Neuronal stem cell (in vitro differentiated cells): Measurements from ENCODE around the gene HSD17B14.
A peak's percentile ranks its signal among the peaks of the same experiment; 100 is the strongest.
"Not testable (repeated sequence)": the region's sequence is repeated elsewhere in the genome, so short reads cannot be mapped to it uniquely, and the experiment has no call there.

Source experiments
- DNase-seq: peaks from one replicate; pipeline ENCODE4 v3.0.0-alpha.2; 2013; ENCODE audit warnings: low spot score
- H2AFZ ChIP-seq: one replicate; pipeline ENCODE4 v1.6.1; 2013; ENCODE audit warnings: mild to moderate bottlenecking, low read length, inconsistent platforms
- H2AK5ac ChIP-seq: 2 replicates; pipeline ENCODE4 v1.6.1; 2013; ENCODE audit warnings: low read depth, mild to moderate bottlenecking, inconsistent platforms, low read length, moderate library complexity, mixed read lengths
- H2BK120ac ChIP-seq: 2 replicates; pipeline ENCODE4 v1.6.1; 2013; ENCODE audit warnings: low read depth, mild to moderate bottlenecking, inconsistent platforms, low read length, moderate library complexity, mixed read lengths
- H2BK12ac ChIP-seq: one replicate; pipeline ENCODE4 v1.6.1; 2013; ENCODE audit warnings: low read length, inconsistent platforms
- H2BK15ac ChIP-seq: 2 replicates; pipeline ENCODE4 v1.6.1; 2013; ENCODE audit warnings: mild to moderate bottlenecking, low read length, inconsistent platforms, mixed read lengths
- H2BK5ac ChIP-seq: one replicate; pipeline ENCODE4 v1.6.1; 2013; ENCODE audit warnings: inconsistent platforms, mild to moderate bottlenecking, low read length, moderate library complexity
- H3K14ac ChIP-seq: one replicate; pipeline ENCODE4 v1.6.1; 2013; ENCODE audit warnings: low read length, inconsistent platforms
- H3K18ac ChIP-seq: 2 replicates; pipeline ENCODE4 v1.6.1; 2013; ENCODE audit warnings: low read length, inconsistent platforms
- H3K23ac ChIP-seq: 2 replicates; pipeline ENCODE4 v1.6.1; 2013; ENCODE audit warnings: low read depth, mild to moderate bottlenecking, mixed read lengths, low read length, inconsistent platforms; ENCODE audit not compliant: poor library complexity
- H3K27ac ChIP-seq: replicated peaks from 3 replicates; pipeline ENCODE4 v1.5.1; 2013; ENCODE audit warnings: low read length, inconsistent platforms
- H3K27me3 ChIP-seq, 3 experiments: 2 replicates each; pipeline ENCODE4 v1.6.1; 2013; ENCODE audit warnings: low read length in 3 of 3, mild to moderate bottlenecking in 2 of 3, inconsistent platforms in 1 of 3, low read depth in 1 of 3, mixed read lengths in 1 of 3, moderate library complexity in 1 of 3; ENCODE audit not compliant: control insufficient read depth in 3 of 3, insufficient read depth in 3 of 3
- H3K36me3 ChIP-seq, 2 donors: replicated peaks in 1 of 2; 2 replicates each; pipeline ENCODE4 v1.6.1; 2013; ENCODE audit warnings: low read length in 2 of 2; ENCODE audit not compliant: control insufficient read depth in 2 of 2, insufficient read depth in 2 of 2
- H3K4ac ChIP-seq: 2 replicates; pipeline ENCODE4 v1.6.1; 2013; ENCODE audit warnings: inconsistent platforms, mild to moderate bottlenecking, low read length, moderate library complexity
- H3K4me1 ChIP-seq, 2 donors: 1 replicate in 1 of 2; 2 replicates in 1 of 2; pipeline ENCODE4 v1.6.1; 2013; ENCODE audit warnings: low read length in 2 of 2, low read depth in 1 of 2; ENCODE audit not compliant: control insufficient read depth in 2 of 2, insufficient read depth in 1 of 2
- H3K4me2 ChIP-seq: one replicate; pipeline ENCODE4 v1.6.1; 2013; ENCODE audit warnings: mild to moderate bottlenecking, low read length, inconsistent platforms; ENCODE audit not compliant: insufficient read depth, poor library complexity, severe bottlenecking
- H3K4me3 ChIP-seq, 2 donors: 2 replicates each; pipeline ENCODE4 v1.5.1; 2013; ENCODE audit warnings: low read length in 2 of 2, mild to moderate bottlenecking in 2 of 2, inconsistent platforms in 1 of 2, moderate library complexity in 1 of 2
- H3K79me1 ChIP-seq: one replicate; pipeline ENCODE4 v1.6.1; 2013; ENCODE audit warnings: low read depth, mild to moderate bottlenecking, inconsistent platforms, low read length, moderate library complexity
- H3K9ac ChIP-seq: one replicate; pipeline ENCODE4 v1.6.1; 2013; ENCODE audit warnings: mild to moderate bottlenecking, low read depth, low read length, inconsistent platforms; ENCODE audit not compliant: poor library complexity
- H3K9me3 ChIP-seq, 2 donors: replicated peaks in 1 of 2; 2 replicates each; pipeline versions ENCODE3 to v1.6.1; 2013; ENCODE audit warnings: low read length in 2 of 2, mild to moderate bottlenecking in 2 of 2, inconsistent platforms in 1 of 2, low read depth in 1 of 2, mixed read lengths in 1 of 2, moderate library complexity in 1 of 2; ENCODE audit not compliant: control insufficient read depth in 2 of 2, insufficient read depth in 1 of 2
- H4K8ac ChIP-seq: one replicate; pipeline ENCODE4 v1.6.1; 2013; ENCODE audit warnings: low read depth, mild to moderate bottlenecking, inconsistent platforms, low read length, moderate library complexity
- H4K91ac ChIP-seq: one replicate; pipeline ENCODE4 v1.6.1; 2013; ENCODE audit warnings: low read length, low read depth, mild to moderate bottlenecking, inconsistent platforms; ENCODE audit not compliant: poor library complexity
- WGBS, 2 donors: extraction: QIAGEN DNeasy Blood & Tissue Kit; methylation state at CpG; one replicate each; pipeline ENCODE4 v1.1.7; 2013; ENCODE audit warnings: missing lambda C conversion rate in 2 of 2, mixed read lengths in 1 of 2; ENCODE audit not compliant: insufficient read length in 2 of 2, insufficient replicate concordance in 1 of 2; ENCODE audit errors: extremely low coverage in 2 of 2; 5-methylcytosine and 5-hydroxymethylcytosine counted together

HSD17B14 gene

DNA sequence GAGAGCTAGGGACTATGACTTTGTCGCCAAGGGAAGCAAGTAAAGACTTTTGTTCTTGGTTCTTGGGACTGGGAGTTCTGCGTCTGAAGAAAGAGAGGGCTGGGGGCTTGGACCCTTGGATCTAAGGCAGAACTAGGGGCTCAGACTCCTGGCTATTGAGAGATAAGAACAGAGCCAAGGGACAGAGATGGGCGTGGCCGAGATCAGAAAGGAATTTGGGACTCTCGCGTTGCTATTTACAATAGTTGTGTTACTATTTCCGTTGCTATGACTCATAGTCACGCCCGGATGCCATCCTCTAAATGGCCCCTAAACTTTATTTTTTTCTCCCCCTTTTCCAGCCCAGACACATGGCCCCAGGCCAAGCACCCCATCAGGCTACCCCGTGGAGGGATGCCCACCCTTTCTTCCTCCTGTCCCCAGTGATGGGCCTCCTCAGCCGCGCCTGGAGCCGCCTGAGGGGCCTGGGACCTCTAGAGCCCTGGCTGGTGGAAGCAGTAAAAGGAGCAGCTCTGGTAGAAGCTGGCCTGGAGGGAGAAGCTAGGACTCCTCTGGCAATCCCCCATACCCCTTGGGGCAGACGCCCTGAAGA is 36.7 kb upstream of the HSD17B14 start:
- H3K18ac ChIP-seq = peak overlapping the region; percentile 97
- H2AFZ ChIP-seq = peak overlapping the region; percentile 77
- no peak overlapping the region for H3K4ac ChIP-seq
- peak overlapping the region; percentile 12 for H2AK5ac ChIP-seq
- peak overlapping the region; percentile 84 for H3K4me2 ChIP-seq
- H2BK15ac ChIP-seq = peak overlapping the region; percentile 72
- H3K9ac ChIP-seq = peak overlapping the region; percentile 94
- peak overlapping the region; percentile 71 for H3K27ac ChIP-seq
- H3K27me3 ChIP-seq = no peaks in the 10 kb centered on the region
- WGBS, 2 donors = no CpG with 5 or more reads among the region's 14 CpGs
- H2BK5ac ChIP-seq = peak overlapping the region; percentile 91
- H3K36me3 ChIP-seq = peaks cover 22 to 36% of the 10 kb centered on the region in 2 donors
- H3K4me3 ChIP-seq = peak overlapping the region; percentile 77 to 90
- H3K79me1 ChIP-seq = peaks cover 12% of the 10 kb centered on the region
- peak overlapping the region; percentile 70 for H3K23ac ChIP-seq
- H2BK12ac ChIP-seq = no peak overlapping the region
- no peak overlapping the region for H2BK120ac ChIP-seq
- H3K9me3 ChIP-seq = no peaks in the 10 kb centered on the region
- no peak overlapping the region for H3K14ac ChIP-seq
- no peak overlapping the region for H4K91ac ChIP-seq
- peaks cover 24 to 46% of the 10 kb centered on the region in 2 donors for H3K4me1 ChIP-seq
- H4K8ac ChIP-seq = no peak overlapping the region
- DNase-seq = peak; percentile 84

DNA sequence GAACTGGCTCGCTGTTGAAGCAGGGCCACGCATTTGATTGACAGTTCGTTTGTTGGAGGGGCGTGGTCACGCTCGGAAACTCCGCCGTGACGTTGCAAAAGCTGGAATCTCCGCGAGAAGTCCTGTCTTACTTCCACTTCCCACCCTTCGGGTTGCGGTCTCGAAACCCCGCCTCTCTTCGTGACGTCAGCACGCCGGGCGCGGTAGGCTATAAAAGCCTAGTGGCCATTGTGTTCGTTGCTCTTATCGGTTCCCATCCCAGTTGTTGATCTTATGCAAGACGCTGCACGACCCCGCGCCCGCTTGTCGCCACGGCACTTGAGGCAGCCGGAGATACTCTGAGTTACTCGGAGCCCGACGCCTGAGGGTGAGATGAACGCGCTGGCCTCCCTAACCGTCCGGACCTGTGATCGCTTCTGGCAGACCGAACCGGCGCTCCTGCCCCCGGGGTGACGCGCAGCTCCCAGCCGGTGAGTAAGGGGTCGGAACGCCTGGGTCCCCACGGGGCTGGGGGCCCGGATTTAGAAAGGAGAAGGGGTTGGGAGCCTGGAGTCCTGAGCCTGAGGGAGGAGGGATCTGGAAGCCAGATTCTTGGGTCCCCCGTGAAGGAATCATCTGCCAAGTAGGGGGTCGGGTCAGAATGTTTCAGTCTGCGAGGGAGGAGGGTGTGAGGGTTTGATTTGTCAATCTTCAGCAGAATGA is 36.0 kb upstream of the HSD17B14 start, which contains the start of gene PPP1R15A:
Gene PPP1R15A, plus strand, starts transcription at position 240 of the 702 bp plus-strand sequence. CDS start 813 bp downstream, outside the sequence.
- DNase-seq = peak; percentile 98
- no peak within 1 kb of the TSS for H2BK12ac ChIP-seq
- H4K91ac ChIP-seq = no peak within 1 kb of the TSS
- peaks cover 31 to 53% of the 10 kb centered on the region in 2 donors for H3K4me1 ChIP-seq
- peak within 1 kb of the TSS; percentile 84 for H3K4me2 ChIP-seq
- peak within 1 kb of the TSS; percentile 72 for H2BK15ac ChIP-seq
- peak within 1 kb of the TSS; percentile 12 for H2AK5ac ChIP-seq
- no peaks in the 10 kb centered on the region for H3K27me3 ChIP-seq
- peak within 1 kb of the TSS; percentile 89 for H3K14ac ChIP-seq
- H3K36me3 ChIP-seq = peaks cover 21 to 36% of the 10 kb centered on the region in 2 donors
- H2BK5ac ChIP-seq = peak within 1 kb of the TSS; percentile 91
- H3K27ac ChIP-seq = peak within 1 kb of the TSS; percentile 71
- H3K79me1 ChIP-seq = peaks cover 15% of the 10 kb centered on the region
- peak within 1 kb of the TSS; percentile 76 for H2BK120ac ChIP-seq
- no CpG with 5 or more reads among the region's 53 CpGs for WGBS, 2 donors
- H4K8ac ChIP-seq = no peak within 1 kb of the TSS
- peak within 1 kb of the TSS; percentile 77 to 90 for H3K4me3 ChIP-seq
- peak within 1 kb of the TSS; percentile 97 for H3K18ac ChIP-seq
- H2AFZ ChIP-seq = peak within 1 kb of the TSS; percentile 77
- H3K4ac ChIP-seq = peak within 1 kb of the TSS; percentile 90
- peak within 1 kb of the TSS; percentile 94 for H3K9ac ChIP-seq
- H3K9me3 ChIP-seq = no peaks in the 10 kb centered on the region
- peak within 1 kb of the TSS; percentile 100 for H3K23ac ChIP-seq

DNA sequence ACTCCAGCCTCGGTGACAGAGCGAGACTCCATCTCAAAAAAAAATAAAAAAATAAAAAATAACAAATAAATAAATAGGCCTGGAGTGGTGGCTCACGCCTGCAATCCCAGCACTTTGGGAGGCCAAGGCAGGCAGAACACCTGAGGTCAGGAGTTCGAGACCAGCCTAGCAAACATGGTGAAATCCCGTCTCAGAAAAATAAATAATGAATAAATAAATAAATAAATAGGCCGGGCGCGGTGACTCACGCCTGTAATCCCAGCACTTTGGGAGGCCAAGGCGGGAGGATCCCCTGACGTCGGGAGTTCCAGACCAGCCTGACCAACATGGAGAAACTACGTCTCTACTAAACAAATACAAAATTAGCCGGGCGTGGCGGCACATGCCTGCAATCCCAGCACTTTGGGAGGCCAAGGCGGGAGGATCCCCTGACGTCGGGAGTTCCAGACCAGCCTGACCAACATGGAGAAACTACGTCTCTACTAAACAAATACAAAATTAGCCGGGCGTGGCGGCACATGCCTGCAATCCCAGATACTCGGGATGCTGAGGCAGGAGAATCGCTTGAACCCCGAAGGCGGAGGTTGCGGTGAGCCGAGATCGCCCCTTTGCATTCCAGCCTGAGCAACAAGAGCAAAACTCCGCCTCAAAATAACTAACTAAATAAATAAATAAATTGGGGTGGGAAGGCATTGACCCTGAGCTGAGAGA is 35.3 kb upstream of the HSD17B14 start:
- not testable (repeated sequence) for H3K27ac ChIP-seq, H2AK5ac ChIP-seq, H2BK12ac ChIP-seq, H3K4ac ChIP-seq, H3K14ac ChIP-seq, H3K4me2 ChIP-seq, H2BK5ac ChIP-seq, H3K23ac ChIP-seq, H4K91ac ChIP-seq, H3K9me3 ChIP-seq, H2BK15ac ChIP-seq, H3K9ac ChIP-seq, H3K27me3 ChIP-seq, H3K4me3 ChIP-seq, DNase-seq, H4K8ac ChIP-seq, H2BK120ac ChIP-seq
- peaks cover 16% of the 10 kb centered on the region for H3K79me1 ChIP-seq
- H2AFZ ChIP-seq = peak overlapping the region; percentile 73
- peak overlapping the region; percentile 36 for H3K18ac ChIP-seq
- no CpG with 5 or more reads among the region's 31 CpGs for WGBS, 2 donors
- peaks cover 21 to 35% of the 10 kb centered on the region in 2 donors for H3K36me3 ChIP-seq
- peaks cover 38 to 59% of the 10 kb centered on the region in 2 donors for H3K4me1 ChIP-seq

DNA sequence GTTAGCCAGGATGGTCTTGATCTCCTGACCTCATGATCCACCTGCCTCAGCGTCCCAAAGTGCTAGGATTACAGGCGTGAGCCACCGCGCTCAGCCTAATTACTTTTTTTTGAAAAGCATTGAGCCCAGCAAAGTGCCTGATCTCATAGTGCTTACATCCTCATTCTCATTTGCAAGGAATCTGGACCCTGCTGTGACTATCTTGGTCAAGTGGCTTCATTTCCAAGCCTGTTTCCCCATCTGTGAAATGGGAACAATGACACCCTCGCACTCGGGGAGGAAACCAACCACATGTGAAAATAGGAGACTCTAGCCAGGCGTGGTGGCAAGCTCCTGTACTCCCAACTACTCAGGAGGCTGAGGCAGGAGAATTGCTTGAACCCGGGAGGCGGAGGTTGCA is 33.8 kb upstream of the HSD17B14 start:
- no peak overlapping the region for H3K4me2 ChIP-seq
- H3K14ac ChIP-seq = no peak overlapping the region
- no peak overlapping the region for H3K4ac ChIP-seq
- peaks cover 15 to 24% of the 10 kb centered on the region in 2 donors for H3K36me3 ChIP-seq
- WGBS, 2 donors = no CpG with 5 or more reads among the region's 9 CpGs
- no peak overlapping the region for H2BK12ac ChIP-seq
- no peaks in the 10 kb centered on the region for H3K27me3 ChIP-seq
- DNase-seq = no peak
- peaks cover 36 to 46% of the 10 kb centered on the region in 2 donors for H3K4me1 ChIP-seq
- H2BK5ac ChIP-seq = no peak overlapping the region
- no peak overlapping the region for H3K23ac ChIP-seq
- peaks cover 12% of the 10 kb centered on the region for H3K79me1 ChIP-seq
- no peak overlapping the region for H4K91ac ChIP-seq
- no peak overlapping the region for H3K18ac ChIP-seq
- H2BK120ac ChIP-seq = no peak overlapping the region
- no peak overlapping the region for H2AK5ac ChIP-seq
- H3K9ac ChIP-seq = no peak overlapping the region
- H2BK15ac ChIP-seq = no peak overlapping the region
- H4K8ac ChIP-seq = no peak overlapping the region
- no peak overlapping the region for H2AFZ ChIP-seq
- no peaks in the 10 kb centered on the region for H3K9me3 ChIP-seq
- H3K27ac ChIP-seq = no peak overlapping the region
- H3K4me3 ChIP-seq = no peak overlapping the region
